NCI-H1105 treated with DMSO at 0.1 percent for 48 hours (cell line): ENCODE measurements around the gene NPBWR2.

ENCODE experiments used
- DNase-seq: peaks from one replicate; lab custom pipeline; 2025; lab: John Stamatoyannopoulos, UW

Gene NPBWR2, protein sequence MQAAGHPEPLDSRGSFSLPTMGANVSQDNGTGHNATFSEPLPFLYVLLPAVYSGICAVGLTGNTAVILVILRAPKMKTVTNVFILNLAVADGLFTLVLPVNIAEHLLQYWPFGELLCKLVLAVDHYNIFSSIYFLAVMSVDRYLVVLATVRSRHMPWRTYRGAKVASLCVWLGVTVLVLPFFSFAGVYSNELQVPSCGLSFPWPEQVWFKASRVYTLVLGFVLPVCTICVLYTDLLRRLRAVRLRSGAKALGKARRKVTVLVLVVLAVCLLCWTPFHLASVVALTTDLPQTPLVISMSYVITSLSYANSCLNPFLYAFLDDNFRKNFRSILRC

GRCh38 chr20:64106981-64107735 is at the start of gene NPBWR2:
TSS of gene NPBWR2 (minus strand) at chr20:64107565. CDS start at chr20:64106831, 734 bp downstream.
- DNase-seq = no peak

DNA sequence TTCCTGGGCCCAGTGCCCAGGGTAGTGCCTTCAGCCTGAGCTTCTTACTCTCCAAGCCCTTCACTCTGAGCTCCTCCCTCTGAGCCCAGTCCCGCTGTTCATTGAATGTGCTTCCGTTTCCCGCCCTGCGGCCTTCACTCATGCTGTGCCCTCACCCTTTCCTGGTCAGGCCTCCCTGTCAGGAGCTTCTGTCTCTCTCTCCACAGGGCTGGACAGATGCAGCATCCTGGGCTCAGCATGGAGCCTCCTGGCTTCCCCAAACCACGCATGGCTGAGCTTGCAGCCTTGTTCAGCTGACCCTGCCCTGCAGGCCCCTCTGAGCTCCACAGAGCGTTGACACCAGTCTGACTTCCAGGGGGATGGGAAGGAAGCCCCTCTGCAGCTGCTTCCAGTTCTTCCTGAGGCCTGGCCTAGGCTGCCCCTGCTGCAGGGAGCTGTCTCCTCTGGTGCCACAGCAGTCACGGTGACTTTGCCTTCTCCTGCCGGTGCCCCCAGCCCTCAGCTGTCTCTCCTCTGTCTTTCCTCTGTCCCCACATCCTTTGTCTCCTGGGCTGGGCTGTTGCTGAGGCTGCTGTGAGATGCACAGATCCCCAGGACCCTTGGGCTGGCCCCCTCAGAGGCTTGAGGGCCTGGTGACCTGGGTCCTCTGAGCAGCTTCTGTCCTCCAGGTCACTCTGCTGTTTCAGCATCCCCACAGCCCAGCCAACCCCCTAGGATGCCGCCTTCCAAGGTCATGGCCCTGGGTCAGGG is 48.9 kb upstream of the NPBWR2 start:
- no peak for DNase-seq

GRCh38 chr20:64155258-64156135 is 48.1 kb upstream of the NPBWR2 start:
- DNase-seq = no peak

DNA sequence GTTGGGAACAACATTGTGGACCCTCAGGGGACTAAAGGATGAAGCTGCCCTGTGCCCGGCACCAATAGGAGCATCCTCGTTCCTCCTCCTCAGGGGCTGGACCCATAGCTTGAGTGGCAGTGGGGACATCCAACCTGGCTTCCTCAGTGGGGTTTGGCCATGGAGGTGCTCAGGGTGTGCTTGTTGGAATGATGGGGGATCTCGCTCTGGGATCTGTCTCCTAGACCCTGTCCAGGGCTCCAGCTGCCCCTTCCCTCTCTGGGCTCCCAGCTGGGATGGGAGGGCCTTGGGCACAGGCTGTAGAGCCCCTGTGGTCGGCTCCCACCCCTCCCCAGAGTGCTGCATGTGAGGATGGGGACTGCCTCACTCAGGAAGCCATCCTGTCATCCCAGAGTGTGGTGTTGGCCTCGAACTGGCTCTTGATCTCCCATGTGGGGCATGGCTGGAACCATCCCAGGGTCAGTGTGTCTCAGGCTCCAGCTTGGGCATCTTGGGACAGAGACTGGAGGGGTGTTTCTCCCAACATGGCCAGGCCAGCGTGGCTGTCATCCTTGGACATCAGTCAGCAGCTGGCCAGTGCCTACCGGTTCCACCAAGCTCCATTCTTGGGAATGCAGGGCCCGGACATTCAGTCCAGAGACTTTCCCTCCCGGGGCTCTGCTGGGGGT is 47.4 kb upstream of the NPBWR2 start:
- DNase-seq = no peak

DNA sequence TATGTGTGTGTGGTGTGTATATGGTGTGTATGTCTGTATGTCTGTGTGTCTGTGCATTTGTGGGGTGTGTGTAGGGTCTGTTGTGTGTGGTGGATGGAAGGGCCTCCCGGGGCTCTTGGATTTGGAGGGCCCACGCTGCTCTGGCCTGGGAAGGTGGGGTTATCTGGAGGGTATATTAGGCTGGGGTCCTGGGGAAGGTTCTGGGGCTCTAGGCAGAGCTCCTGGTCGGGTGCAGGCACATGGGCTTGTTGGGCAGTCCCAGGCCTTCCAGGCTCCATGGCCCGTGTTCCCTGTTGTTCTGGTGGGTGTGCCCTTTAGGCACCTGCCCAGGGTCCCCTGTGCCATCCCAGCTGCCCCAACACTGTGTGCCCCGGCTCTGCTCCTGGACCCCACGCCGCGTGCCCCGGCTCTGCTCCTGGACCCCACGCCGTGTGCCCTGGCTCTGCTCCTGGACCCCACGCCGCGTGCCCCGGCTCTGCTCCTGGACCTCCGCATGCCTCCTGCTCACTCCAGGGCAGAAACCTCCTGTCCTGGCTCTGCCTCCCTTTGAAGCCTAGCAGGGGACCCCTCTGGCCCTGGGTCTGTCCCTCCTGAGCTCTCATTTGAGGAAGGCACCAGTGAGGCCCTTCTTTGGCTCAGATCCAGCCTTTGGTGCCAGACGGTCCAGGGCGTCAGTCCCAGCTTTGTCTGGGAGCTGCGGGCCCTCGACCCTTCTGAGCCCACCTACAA is 46.7 kb upstream of the NPBWR2 start:
- no peak for DNase-seq

- DNase-seq = no peak
Measured at GRCh38 chr20:64153410-64153809, 46.0 kb upstream of the NPBWR2 start.

DNA sequence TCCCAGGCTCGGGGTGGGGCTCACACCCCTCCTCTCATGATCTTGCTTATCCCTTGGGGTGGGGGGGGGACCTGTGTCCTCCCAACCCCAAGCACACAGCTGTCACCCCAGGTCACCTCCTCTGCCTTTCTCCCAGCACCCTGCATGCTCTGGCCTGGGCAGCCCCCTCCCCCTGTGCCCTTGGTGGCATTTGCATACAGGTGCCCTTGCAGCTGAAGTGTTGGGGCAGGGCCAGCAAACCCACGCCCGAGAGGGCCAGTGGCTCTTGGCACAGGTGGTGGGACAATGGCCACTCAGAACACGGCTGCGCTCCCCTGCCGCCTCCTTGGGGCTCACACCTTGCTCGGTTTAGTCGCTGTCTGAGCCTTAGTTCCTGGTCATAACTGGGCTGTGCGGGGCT is 45.5 kb upstream of the NPBWR2 start:
- peak; percentile 93 for DNase-seq

DNA sequence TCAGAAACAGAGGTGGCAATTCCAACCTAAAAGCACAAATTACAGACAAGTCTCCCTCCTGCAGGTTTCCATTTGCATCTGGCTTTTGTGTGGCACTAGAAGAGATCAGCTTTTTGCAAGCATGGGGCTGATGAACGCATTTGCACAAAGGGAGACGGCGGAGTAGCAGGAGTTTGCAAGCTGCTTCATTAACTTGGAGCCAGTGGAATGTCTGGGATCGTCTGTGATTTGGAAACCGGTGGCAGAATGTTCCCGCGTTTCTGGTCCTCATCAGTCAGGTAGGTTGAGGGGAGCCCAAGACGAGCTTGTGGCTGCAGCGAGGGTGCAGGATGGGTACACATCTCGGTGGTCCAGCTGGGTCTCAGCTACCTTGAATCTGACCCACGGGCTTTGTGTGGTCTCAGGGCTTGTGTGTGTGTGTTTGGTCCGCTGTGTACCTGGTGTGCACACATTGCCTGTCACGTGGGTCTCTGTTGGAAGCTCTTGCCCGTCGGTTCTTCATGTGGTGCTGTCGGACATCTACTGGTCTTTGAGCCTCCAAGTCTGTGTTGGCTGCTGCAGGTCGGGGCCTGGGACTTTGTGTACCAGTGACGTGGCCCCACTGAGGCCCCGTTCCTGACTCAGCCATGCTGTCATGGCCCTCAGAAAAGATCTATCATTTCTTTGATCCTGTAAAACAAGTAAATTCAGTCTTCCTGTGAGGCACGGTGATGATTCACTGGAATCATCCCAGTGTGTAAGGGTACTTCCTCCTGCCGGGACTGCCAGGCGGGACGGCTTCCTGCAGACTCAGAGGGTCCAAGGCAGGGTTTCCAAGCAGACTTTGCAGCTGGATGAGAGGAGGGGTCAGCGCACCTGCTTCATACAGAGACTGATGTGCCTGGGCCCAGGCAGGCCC is 44.5 kb upstream of the NPBWR2 start:
- DNase-seq = no peak

GRCh38 chr20:64150756-64151632 is 43.6 kb upstream of the NPBWR2 start:
- no peak for DNase-seq

DNA sequence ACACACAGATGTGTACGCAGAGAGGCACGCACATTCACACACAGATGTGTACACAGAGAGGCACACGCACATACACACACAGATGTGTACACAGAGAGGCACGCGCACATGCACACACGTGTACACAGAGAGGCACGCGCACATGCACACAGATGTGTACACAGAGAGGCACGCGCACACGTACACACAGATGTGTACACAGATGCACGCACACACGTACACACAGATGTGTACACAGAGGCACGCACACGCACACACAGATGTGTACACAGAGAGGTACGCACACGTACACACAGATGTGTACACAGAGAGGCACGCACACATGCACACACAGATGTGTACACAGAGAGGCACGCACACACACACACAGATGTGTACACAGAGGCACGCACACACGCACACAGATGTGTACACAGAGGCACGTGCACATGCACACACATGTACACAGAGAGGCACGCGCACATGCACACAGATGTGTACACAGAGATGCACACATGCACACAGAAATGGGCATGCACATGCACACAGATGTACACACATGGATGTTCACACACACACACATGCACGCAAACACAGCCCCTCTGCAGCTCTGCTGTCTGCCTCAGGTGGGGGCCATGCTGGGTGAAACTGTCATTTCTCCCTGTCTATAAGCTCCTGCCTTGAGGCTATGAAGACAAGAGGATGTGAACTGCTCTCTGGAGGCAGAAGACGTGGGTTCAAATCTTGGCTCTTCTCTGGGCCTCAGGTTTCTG is 42.6 kb upstream of the NPBWR2 start:
- DNase-seq = no peak

- no peak for DNase-seq
Measured at GRCh38 chr20:64149141-64149540, 41.8 kb upstream of the NPBWR2 start.

DNA sequence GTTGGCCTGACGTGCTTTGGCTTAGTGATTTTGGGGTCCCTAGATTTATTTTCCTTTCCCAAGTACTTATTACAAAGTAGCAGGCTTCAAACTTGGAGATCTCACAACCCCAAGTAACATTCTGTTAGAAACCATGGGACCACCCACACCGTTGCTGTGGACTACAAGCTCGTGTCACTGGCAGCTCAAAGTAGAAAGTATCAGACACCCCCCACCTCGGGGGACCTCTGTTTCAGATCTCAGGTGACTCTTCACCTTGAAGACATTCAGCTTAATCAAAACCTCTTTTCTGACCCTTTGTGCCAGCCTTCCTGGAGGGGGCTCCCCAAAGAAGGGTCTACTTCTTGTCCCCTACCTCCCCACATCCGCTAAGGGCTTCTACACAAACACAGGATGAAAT is 41.2 kb upstream of the NPBWR2 start:
- DNase-seq = no peak

- no peak for DNase-seq
Measured at GRCh38 chr20:64146936-64147477, 39.6 kb upstream of the NPBWR2 start.

DNA sequence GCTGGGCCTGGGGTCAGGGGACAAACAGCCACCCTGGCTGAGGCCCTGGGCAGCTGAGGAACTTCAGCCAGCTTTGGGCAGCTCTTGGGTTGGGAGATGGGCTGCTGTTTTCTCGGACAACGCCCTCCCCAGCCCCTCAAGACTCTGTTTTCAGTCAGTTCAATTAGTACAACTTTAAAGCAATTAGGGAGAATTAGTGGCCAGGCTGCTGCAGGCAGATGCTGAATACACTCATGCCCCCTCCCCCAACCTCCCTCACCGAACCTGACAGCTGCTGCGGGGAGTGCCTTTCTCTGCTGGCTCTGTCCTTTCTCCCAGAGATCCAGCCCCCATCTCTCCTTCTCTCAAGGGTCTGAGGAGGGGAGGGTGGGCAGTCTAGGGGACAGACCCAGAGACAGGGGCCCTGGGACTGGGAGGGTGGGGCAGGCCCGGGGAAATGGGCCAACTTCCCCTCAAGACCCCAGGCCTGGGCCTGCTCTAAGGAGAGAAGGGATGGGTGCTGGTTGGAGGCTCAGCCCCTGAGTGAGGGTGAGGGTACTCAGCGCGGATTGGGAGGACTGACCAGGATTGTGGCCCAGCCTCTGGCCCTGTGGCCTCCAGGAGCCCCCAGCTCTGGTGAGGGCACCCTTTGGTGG is 39.1 kb upstream of the NPBWR2 start:
- DNase-seq = peak; percentile 86

GRCh38 chr20:64145458-64146300 is 38.3 kb upstream of the NPBWR2 start:
- no peak for DNase-seq
